K562 (cell line): ENCODE data around the gene IRAG1. TPM values are rescaled to one million over a fixed set of nuclear protein-coding genes. Genes with fewer than 3 reads are reported as not detected.
A peak's percentile ranks its signal among the peaks of the same experiment; 100 is the strongest.

Experiments
- ADNP ChIP-seq: fragments of 200-800 bp; sonication (Bioruptor generic); IDR thresholded peaks from 2 replicates; pipeline ENCODE4 v1.6.1; 2016; ENCODE audit warnings: missing genetic modification characterization, missing compliant biosample characterization
- ATF2 ChIP-seq: sonication (generic); formaldehyde crosslinking; IDR thresholded peaks from 2 replicates; pipeline ENCODE4 v1.8.1; 2022; ENCODE audit warnings: missing genetic modification reagents
- CUX1 ChIP-seq: fragments of 200-800 bp; sonication (Bioruptor generic); IDR thresholded peaks from 2 replicates; pipeline ENCODE4 v1.6.1; 2016; ENCODE audit warnings: missing genetic modification characterization, missing compliant biosample characterization
- CXXC5 ChIP-seq: fragments of 250-450 bp; sonication (Bioruptor Pico); IDR thresholded peaks from 2 replicates; pipeline ENCODE4 v1.8.0; 2022; ENCODE audit warnings: inconsistent platforms, mild to moderate bottlenecking, moderate library complexity
- DIDO1 ChIP-seq: fragments of 450-650 bp; IDR thresholded peaks from 2 replicates; pipeline ENCODE4 v1.6.1; 2016; ENCODE audit warnings: low read depth, missing biosample characterization, missing genetic modification characterization
- E2F5 ChIP-seq: sonication (generic); formaldehyde crosslinking; IDR thresholded peaks from 2 replicates; pipeline ENCODE4 v1.8.0; 2022; ENCODE audit warnings: mild to moderate bottlenecking, missing genetic modification reagents
- EHMT2 ChIP-seq: fragments of 450-650 bp; IDR thresholded peaks from 2 replicates; pipeline ENCODE4 v1.6.1; 2018; ENCODE audit warnings: antibody characterized with exemption
- KDM4B ChIP-seq, 2 experiments: fragments of 450-650 bp in 1 of 2; sonication (generic) in 1 of 2; IDR thresholded peaks; 2 replicates each; pipeline ENCODE4 v1.6.1; 2016 to 2017; ENCODE audit warnings: borderline replicate concordance in 2 of 2, antibody characterized with exemption in 1 of 2, low read depth in 1 of 2, mild to moderate bottlenecking in 1 of 2
- MAFK ChIP-seq: IDR thresholded peaks from 2 replicates; pipeline ENCODE4 v1.6.1; 2011; ENCODE audit warnings: low read length, improper control_type of control experiment
- MEF2D ChIP-seq: conservative IDR thresholded peaks from 2 replicates; pipeline ENCODE4 v1.6.1; 2016; ENCODE audit warnings: low read depth, missing genetic modification characterization, missing compliant biosample characterization
- NFRKB ChIP-seq: fragments of 450-650 bp; IDR thresholded peaks from 2 replicates; pipeline ENCODE4 v1.6.1; 2016; ENCODE audit warnings: low read depth
- NUFIP1 ChIP-seq: fragments of 450-650 bp; IDR thresholded peaks from 2 replicates; pipeline ENCODE4 v1.6.1; 2018; ENCODE audit not compliant: partially characterized antibody
- RAD21 ChIP-seq, 2 experiments: fragments of 250-450 bp in 1 of 2; fragments of 450-650 bp in 1 of 2; sonication (Bioruptor Pico) in 1 of 2; formaldehyde crosslinking in 1 of 2; IDR thresholded peaks in 1 of 2; conservative IDR thresholded peaks in 1 of 2; 2 replicates each; pipeline versions ENCODE4 v1.4.0 to v1.8.0; 2020 to 2022; ENCODE audit warnings: mild to moderate bottlenecking in 2 of 2, moderate library complexity in 1 of 2
- UBTF ChIP-seq, 2 experiments: IDR thresholded peaks; 2 replicates each; pipeline ENCODE4 v1.6.1; 2012; ENCODE audit warnings: improper control_type of control experiment in 2 of 2, low read depth in 2 of 2, low read length in 2 of 2, borderline replicate concordance in 1 of 2
- ZFP36 ChIP-seq: fragments of 150-350 bp; IDR thresholded peaks from 2 replicates; pipeline ENCODE4 v1.6.1; 2018; ENCODE audit warnings: low read length, low read depth; ENCODE audit not compliant: partially characterized antibody
- ZNF217 ChIP-seq: sonication (generic); formaldehyde crosslinking; IDR thresholded peaks from 2 replicates; pipeline ENCODE4 v1.8.0; 2022; ENCODE audit warnings: mild to moderate bottlenecking, missing genetic modification reagents
- ZNF717 ChIP-seq: fragments of 250-450 bp; sonication (Bioruptor Pico); IDR thresholded peaks from 2 replicates; pipeline ENCODE4 v1.5.0; 2021
- polyA plus RNA-seq, 8 experiments: library from polyadenylated mRNA; depleted of rRNA in 4 of 8; stranded (reverse) in 5 of 8; unstranded in 3 of 8; fragments of >200 nt; fragmentation: Nextera tagmentation in 2 of 8; fragmentation: Illumina TruSeq in 1 of 8; extraction: Ambion mirVana in 2 of 8; extraction: Trizol in 1 of 8; gene quantifications; 2 replicates each; pipeline versions ENCODE4 v1.2.1 to v1.2.3, GENCODE V29; 2011 to 2014; ENCODE audit warnings: inconsistent platforms in 1 of 8, missing spikeins in 1 of 8
- total RNA-seq, 7 experiments: library from RNA; depleted of rRNA in 6 of 7; stranded (reverse); fragments of >200 nt in 6 of 7; fragmentation: Illumina TruSeq in 2 of 7; extraction: Trizol in 2 of 7; gene quantifications; 2 replicates each; pipeline versions ENCODE4 v1.2.1 to v1.2.3, GENCODE V29; 2011 to 2021; ENCODE audit warnings: low replicate concordance in 1 of 7

Gene IRAG1
- total and polyA plus RNA-seq, 9 of the 15 experiments (the other 6 are each of a cell fraction or from before 2014, with no cell fraction given): 0.01 to 0.22 (median 0.09) TPM; not detected in 1

- TF ChIP-seq UBTF (IDR thresholded peaks at IDR 0.05; ENCODE audit: borderline replicate concordance in 1 of 2, low read depth in 2 of 2, low read length in 2 of 2) (no peak), MEF2D (tag) (peak; percentile 79; the same call in 1 of the 2 replicates), CUX1 (CRISPR knock-in tag) (peak; percentile 81), MAFK (peak; percentile 67), ZFP36 (no peak), ATF2 (no peak), ZNF217 (CRISPR knock-in tag) (no peak), ZNF717 (CRISPR knock-in tag) (no peak), NUFIP1 (no peak), CXXC5 (CRISPR knock-in tag) (peak; percentile 34), EHMT2 (no peak), NFRKB (no peak; the same call in none of the 2 replicates), E2F5 (CRISPR knock-in tag) (no peak), KDM4B (IDR thresholded peaks at IDR 0.05; ENCODE audit: borderline replicate concordance in 2 of 2, low read depth in 1 of 2) (no peak), DIDO1 (no peak), ADNP (peak; percentile 65; the same call in 1 of the 2 replicates), RAD21 (CRISPR knock-in tag; conservative IDR thresholded peaks at IDR 0.05 in 1 of 2, IDR thresholded peaks at IDR 0.05 in 1 of 2) (no peak)
These were observed 36.0 kb downstream of the IRAG1 start (continued) for GRCh38 chr11:10657308-10658271.
